GM12891 (cell line): ENCODE data around the gene BTBD2.

Source experiments
- DNase-seq: peaks from one replicate; pipeline ENCODE4 v3.0.0; 2011; ENCODE audit warnings: low spot score; ENCODE audit not compliant: insufficient read length
- FAIRE-seq: peaks from 2 replicates; lab custom pipeline; 2011; peaks lifted over from hg19 to GRCh38; lab: Jason Lieb, UNC
- PAX5 ChIP-seq: IDR thresholded peaks from 2 replicates; pipeline ENCODE4 v1.6.1; 2011; ENCODE audit warnings: low read length, moderate library complexity, mild to moderate bottlenecking; ENCODE audit not compliant: insufficient read depth, severe bottlenecking
- POLR2A ChIP-seq: IDR thresholded peaks from 2 replicates; pipeline ENCODE4 v1.6.1; 2011; ENCODE audit warnings: low read depth, low read length, control low read depth
- POLR2AphosphoS5 ChIP-seq: IDR thresholded peaks from 2 replicates; pipeline ENCODE4 v1.6.1; 2011; ENCODE audit warnings: low read depth, low read length, control low read depth
- POU2F2 ChIP-seq: IDR thresholded peaks from 2 replicates; pipeline ENCODE4 v1.6.1; 2011; ENCODE audit warnings: low read depth, mild to moderate bottlenecking, control low read depth, low read length, moderate library complexity
- SPI1 ChIP-seq: IDR thresholded peaks from 2 replicates; pipeline ENCODE4 v1.6.1; 2011; ENCODE audit warnings: low read depth, low read length, control low read depth
- TAF1 ChIP-seq: IDR thresholded peaks from 2 replicates; pipeline ENCODE4 v1.6.1; 2011; ENCODE audit warnings: low read depth, low read length, control low read depth

Gene BTBD2

DNA sequence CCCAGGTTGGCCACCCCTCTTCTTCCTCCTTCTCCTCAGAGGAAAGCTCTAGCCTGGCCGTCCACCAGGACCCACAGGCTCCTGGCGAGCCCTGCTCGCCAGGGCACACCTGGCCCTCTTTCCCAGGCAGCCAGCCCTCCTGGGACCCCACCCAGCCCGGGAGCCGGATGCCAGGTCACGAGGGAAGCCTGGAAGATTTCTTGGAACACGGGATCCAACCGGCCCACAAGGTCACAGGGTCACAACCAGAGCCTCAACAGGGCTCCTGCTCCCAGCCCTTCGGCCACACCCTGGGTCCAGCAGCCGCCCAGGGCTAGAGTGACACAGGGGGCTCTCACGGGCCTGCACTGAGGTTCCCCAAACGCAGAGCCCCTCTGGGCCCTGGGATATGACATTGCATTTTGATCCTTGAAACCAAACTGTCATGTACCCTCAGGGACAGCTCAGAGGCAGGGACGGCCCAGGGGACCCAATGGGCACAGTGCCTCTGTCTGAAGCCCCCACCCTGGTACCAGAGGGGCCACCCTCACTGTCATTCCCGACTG lies 30.1 kb upstream of the BTBD2 start:
- TF ChIP-seq POU2F2: no peak
- TF ChIP-seq SPI1: no peak
- TF ChIP-seq PAX5: no peak
- TF ChIP-seq POLR2A: no peak
- no peak; the same call in 1 of the 2 replicates for TF ChIP-seq POLR2AphosphoS5
- no peak for TF ChIP-seq TAF1
- no peak for FAIRE-seq
- DNase-seq: no peak

DNA sequence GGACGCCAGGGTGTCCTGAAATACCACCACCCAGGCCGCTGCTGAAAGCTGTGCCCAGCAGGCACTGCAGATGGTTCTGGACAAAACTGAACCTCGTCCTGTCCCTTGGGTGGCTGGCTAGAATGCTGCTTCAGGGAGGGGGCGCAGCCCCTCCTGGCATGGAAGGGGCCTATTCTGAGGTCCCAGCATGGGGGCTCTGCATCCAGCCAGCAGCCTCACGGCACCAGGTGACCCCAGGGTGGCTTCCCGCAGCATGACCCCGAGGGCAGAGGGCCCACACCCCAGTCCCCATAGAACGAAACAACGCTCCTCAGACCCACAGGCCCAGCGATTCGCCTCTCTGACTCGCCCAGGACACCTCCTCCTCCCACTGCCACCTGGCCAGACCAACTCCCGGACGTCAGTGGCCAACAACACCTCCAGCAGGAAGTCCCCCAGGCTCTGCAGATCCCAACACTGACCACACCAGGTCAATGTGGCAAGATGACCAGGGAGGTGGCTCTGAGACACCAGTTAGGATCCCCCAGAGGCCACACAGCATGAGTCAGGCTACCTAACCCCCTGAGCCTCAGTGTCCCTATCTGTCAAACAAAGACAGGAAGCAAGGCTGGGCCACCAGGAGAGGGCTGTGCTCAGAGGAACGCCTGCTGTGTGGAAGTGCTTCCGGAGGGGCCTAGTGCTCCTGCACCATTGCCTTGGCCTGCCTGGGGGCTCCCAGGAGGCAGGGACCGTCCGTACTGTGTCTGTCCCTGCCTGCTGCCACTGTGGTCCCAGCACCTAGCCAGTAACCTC lies 29.4 kb upstream of the BTBD2 start:
- DNase-seq: no peak
- TF ChIP-seq SPI1 (no peak), POLR2A (no peak; the same call in 1 of the 2 replicates), POU2F2 (no peak), TAF1 (no peak), PAX5 (no peak), POLR2AphosphoS5 (no peak)
- FAIRE-seq: peak; percentile 31

DNA sequence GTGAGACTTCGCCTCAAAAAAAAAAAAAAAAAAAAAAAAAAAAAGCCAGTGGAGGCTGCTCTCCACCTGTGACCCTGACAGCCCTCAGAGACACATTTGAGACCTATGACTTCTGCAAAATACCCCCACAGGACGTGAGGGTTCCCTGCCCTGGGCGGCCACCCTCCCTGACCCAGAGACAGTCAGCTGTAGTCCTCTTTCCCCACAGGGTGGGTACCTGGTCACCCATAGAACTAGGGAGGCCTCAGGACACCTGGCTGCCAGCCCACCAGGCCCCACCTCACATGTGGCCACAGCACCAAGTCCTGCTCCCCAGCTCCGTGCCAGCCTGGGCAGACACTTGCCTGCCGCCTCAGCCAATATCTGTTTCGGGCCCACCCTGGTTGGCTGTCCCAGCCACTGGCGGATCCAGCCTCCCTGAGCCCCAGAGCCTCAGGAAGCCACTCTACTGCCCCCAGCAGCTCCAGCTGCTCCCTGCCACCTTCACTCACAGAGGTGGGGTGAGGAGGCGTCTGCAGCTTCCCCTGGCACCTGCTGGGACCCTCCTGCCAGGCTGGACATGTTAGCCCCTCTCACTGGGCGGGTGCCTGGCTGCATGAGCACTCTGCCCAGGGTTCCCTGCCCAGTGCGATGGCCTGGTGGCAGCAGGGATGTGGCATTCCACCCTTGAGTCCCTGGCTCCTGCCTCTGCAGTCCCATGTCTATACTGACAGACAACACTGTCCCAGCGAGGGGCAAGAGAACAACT lies 28.6 kb upstream of the BTBD2 start:
- no peak for TF ChIP-seq TAF1
- TF ChIP-seq POLR2AphosphoS5: peak; percentile 24; the same call in 1 of the 2 replicates
- DNase-seq: no peak
- FAIRE-seq: no peak

DNA sequence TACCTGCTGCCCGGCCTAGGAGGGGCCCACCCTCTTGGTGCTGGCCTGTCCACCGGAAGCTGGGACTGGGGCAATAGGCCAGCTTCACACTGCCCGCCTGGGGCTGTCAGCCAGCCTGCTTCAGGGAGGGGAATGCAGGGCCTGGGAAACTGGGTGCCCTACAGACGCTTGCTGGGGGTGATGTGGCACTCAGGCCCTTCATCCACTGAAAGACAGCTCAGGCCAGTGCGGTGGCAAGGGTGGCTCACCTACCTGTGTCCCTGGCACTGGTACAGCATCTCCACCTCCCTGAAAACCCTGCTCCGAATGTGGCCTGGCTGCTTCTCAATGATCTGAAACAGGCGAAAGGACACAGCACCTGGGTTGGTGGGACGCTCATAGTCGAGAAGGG lies 27.7 kb upstream of the BTBD2 start:
- TF ChIP-seq POLR2AphosphoS5 (no peak), PAX5 (no peak), POLR2A (no peak), POU2F2 (no peak), SPI1 (no peak), TAF1 (no peak)
- FAIRE-seq (no peak), DNase-seq (no peak)

DNA sequence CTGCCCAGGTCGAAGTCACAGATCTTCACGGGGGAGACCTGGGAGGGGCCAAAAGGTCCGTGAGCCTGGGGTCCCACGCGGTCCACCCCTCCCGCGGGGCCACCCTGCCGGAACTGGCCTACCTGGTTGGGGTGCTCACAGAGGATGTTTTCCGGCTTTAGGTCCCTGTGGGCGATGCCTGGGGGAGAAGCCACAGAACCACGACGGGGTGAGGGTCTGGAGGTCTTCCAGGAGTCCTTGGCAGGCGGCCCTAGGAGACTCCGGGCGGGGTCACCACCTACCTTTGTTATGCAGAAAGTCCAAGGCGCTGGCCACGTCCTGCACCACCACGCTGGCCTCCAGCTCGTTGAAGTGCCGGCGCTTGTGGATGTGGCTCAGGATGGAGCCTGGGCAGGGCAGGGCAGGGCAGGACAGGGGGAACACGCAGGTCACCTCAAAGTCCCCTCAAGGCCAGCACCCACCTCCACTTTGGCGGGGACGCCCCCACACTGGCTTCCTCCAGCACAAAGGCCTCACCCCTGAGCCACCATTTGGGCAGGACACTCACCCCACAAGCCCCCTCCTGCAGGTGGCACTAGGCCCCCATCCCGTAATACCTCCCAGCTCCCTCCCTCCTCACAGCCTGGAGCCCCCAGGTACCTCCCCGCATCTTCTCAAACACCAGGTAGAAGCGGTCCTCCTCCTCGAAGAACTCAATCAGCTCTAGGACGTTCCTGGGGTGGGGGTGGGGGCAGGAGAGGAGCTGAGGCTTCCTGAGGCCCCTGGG lies 27.2 kb upstream of the BTBD2 start:
- DNase-seq (no peak), FAIRE-seq (peak; percentile 57)

GRCh38 chr19:2041683-2042484 lies 26.4 kb upstream of the BTBD2 start:
- peak; percentile 99 for DNase-seq
- peak; percentile 98 for FAIRE-seq
- 0 out of 2 replicates have a peak, but pooled peaks have one; percentile 71 for TF ChIP-seq POU2F2
- peak; percentile 63 for TF ChIP-seq POLR2A
- TF ChIP-seq SPI1: no peak
- TF ChIP-seq TAF1: peak; percentile 61
- peak; percentile 87 for TF ChIP-seq POLR2AphosphoS5
- TF ChIP-seq PAX5: peak; percentile 24

More for the DNA sequence above, 27.2 kb upstream of the BTBD2 start:
- TF ChIP-seq POLR2AphosphoS5 (no peak), TAF1 (no peak), POLR2A (no peak), PAX5 (no peak), SPI1 (no peak), POU2F2 (no peak)

- FAIRE-seq (no peak), DNase-seq (no peak)
- peak; percentile 15; the same call in 1 of the 2 replicates for TF ChIP-seq POLR2AphosphoS5
- no peak for TF ChIP-seq TAF1
- no peak for TF ChIP-seq SPI1
- TF ChIP-seq POLR2A: no peak
- no peak for TF ChIP-seq PAX5
- TF ChIP-seq POU2F2: no peak
Measured at GRCh38 chr19:2041433-2041682, 25.8 kb upstream of the BTBD2 start.
